Activated CD8-positive, alpha-beta memory T cell treated with anti-CD3 and anti-CD28 coated beads, Interleukin-2, amount 50 U/mL, for 1 hour (primary cell): ENCODE results near the gene P2RY12.

Experiments
- DNase-seq: peaks from one replicate; pipeline ENCODE4 v3.0.0-alpha.2; 2020; ENCODE audit errors: extremely low read depth

P2RY12 gene

GRCh38 chr3:151307131-151307530 lies 77.4 kb downstream of the P2RY12 start:
- no peak for DNase-seq

GRCh38 chr3:151306168-151306810 lies 78.3 kb downstream of the P2RY12 start:
- DNase-seq, result no peak

- no peak for DNase-seq
Observed at GRCh38 chr3:151305775-151306151, 78.8 kb downstream of the P2RY12 start.

GRCh38 chr3:151305060-151305774 lies 79.3 kb downstream of the P2RY12 start:
- no peak for DNase-seq

GRCh38 chr3:151303751-151304150 lies 80.8 kb downstream of the P2RY12 start:
- no peak for DNase-seq

- DNase-seq, result no peak
Observed at GRCh38 chr3:151301787-151302186, 82.8 kb downstream of the P2RY12 start.

GRCh38 chr3:151300539-151300938 lies 84.0 kb downstream of the P2RY12 start:
- DNase-seq, result no peak

- no peak for DNase-seq
Observed at GRCh38 chr3:151299006-151299405, 85.5 kb downstream of the P2RY12 start.

- no peak for DNase-seq
Observed at GRCh38 chr3:151297429-151297828, 87.1 kb downstream of the P2RY12 start.

GRCh38 chr3:151296226-151296625 lies 88.3 kb downstream of the P2RY12 start:
- no peak for DNase-seq

- no peak for DNase-seq
Observed at GRCh38 chr3:151293127-151293526, 91.4 kb downstream of the P2RY12 start.

GRCh38 chr3:151290673-151291072 lies 93.9 kb downstream of the P2RY12 start:
- no peak for DNase-seq

GRCh38 chr3:151289445-151289844 lies 95.1 kb downstream of the P2RY12 start:
- DNase-seq, result no peak
